ENCODE results near the gene HOXD10. TPM values are rescaled to one million over a fixed set of nuclear protein-coding genes. Genes with fewer than 3 reads are reported as not detected.

Gene HOXD10
- polyA plus RNA-seq, 12 donors: 0.33 to 21.6 (median 3.4) TPM; not detected in 3

DNA sequence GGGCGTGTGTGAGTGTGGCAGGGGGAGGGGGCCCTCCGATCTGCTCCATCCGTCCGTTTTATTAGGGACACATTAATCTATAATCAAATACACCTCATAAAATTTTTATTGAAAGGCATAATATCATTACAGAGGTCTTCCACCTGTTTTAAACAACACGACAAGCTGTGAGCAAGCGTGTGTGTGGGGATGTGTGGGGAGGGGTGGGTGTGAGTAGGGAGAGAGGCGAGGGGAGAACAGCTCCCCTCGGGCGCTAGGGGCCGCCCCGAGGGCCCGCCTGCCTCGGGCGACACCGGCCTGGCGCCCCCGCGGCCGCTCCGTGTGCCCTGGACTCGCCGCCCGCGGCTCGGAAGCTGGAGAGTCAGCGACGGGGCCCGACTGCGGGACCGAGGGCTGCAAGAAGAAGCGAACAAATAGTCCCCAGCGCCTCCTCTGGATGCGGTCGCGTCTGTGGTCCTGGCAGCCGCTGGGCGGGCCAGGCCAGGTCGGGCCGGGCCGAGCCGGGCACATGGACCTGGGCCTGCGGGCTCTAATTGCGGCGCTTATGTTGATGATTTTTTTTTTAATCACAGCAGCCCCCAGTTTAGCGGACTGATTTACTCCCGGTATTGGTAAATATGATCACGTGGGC lies 5.6 kb downstream of the HOXD10 start:
- no peak for DNase-seq

DNA sequence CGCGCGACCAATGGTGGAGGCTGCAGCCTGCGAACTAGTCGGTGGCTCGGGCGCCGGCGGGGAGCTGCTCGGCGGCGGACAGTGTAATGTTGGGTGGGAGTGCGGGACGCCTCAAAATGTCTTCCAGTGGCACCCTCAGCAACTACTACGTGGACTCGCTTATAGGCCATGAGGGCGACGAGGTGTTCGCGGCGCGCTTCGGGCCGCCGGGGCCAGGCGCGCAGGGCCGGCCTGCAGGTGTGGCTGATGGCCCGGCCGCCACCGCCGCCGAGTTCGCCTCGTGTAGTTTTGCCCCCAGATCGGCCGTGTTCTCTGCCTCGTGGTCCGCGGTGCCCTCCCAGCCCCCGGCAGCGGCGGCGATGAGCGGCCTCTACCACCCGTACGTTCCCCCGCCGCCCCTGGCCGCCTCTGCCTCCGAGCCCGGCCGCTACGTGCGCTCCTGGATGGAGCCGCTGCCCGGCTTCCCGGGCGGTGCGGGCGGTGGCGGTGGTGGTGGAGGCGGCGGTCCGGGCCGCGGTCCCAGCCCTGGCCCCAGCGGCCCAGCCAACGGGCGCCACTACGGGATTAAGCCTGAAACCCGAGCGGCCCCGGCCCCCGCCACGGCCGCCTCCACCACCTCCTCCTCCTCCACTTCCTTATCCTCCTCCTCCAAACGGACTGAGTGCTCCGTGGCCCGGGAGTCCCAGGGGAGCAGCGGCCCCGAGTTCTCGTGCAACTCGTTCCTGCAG lies 6.3 kb downstream of the HOXD10 start, which contains the start of gene HOXD9:
HOXD9 (plus strand) TSS at position 37 of the 728 bp plus-strand sequence; CDS start at position 87, 50 bp downstream.
- DNase-seq: peak; percentile 84

DNA sequence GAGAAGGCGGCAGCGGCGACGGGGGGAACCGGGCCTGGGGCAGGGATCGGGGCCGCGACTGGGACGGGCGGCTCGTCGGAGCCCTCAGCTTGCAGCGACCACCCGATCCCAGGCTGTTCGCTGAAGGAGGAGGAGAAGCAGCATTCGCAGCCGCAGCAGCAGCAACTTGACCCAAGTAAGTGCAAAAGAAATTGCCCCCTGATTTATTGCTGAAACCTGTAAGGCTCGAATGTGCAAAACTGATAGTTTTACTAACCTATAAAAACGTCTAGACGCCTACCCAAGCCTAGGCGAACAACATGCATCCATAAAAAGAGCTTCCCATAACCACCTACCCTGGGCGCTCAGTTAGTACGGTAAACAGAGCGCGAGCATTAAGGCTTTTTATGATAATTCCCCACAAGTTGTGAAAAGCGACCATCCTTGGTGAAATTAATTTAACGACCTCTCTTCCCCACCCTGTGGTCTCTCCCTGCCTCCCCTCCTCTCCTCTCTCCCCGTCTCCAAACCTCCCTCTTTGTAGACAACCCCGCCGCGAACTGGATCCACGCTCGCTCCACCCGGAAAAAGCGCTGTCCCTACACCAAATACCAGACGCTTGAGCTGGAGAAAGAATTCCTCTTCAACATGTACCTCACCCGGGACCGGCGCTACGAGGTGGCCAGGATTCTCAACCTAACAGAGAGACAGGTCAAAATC lies 7.0 kb downstream of the HOXD10 start:
- no peak for DNase-seq

DNA sequence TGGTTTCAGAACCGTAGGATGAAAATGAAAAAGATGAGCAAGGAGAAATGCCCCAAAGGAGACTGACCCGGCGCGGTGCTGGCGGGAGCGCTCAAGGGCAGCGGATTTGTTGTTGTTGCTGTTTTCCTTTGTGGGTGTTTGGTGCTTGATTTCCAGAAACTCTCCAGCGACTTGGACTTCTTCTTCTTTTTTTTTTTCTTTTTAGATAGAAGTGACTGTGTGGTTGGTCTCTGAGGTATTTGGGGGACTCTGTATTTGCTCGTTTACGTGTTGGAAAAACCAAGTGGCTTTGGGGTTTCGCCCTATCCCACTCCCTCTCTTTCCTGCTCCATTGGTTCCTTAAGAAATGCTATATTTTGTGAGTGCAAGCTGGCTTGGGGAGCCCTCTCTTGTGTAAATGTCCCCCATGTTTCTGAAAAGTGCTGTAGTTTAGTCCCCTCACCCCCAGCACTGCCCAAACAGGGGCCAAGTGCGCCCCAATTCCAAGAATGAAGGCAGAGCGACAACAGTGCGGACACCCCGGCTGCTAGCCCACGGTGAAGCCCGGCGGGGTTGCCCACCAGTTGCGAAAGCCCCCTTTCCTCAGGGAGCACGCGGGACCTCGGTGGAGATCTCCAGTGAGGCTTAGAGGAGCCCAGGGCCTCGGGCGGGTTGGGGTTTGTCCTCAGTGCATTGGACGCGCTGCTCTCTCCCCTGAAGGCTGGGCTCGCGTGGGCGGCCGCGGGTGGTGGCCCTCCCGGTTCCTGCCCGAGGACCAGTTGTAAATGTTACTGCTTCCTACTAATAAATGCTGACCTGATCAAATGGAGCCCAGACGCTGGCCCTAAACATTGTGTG lies 7.8 kb downstream of the HOXD10 start:
- no peak for DNase-seq

DNA sequence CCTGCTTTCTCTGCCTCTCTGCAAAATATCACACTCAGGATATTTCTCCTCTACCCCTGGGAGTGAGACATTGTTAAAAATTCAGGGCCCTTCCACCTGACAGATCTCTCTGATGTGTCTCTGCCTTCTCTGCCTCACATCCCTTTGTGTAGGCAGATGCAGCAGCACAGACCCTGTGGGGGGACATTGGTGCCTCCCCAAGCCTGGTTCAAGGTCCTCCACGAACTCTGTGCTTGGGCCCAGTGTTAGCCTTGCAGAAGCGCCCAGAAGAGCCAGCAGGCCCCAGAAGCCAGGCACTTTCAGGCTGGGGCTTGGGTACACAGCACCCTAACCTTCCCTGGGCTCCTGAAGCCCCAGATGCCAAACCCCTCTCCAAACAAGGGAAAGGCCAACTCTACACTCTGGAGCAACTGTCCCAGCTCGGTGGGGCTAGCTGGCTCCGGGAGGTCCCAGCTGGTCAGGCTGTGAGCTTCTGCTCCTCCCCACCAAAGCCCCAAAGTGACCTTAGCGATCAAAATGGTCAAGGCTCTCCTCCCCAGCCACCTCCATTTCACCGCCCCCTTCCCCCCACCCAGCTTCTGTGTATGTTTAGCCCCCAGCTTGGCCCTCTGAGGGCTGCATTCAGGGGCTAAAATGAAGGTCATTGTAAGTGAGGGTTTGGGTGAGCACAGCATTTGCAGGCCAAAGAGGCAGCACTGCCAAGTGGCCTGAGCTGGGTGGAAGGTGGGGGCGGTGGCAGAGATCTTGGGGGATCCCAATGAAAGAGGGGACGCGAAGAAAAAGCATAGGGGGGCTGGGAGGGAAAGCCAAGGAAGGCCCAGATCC lies 8.6 kb downstream of the HOXD10 start:
- DNase-seq: no peak

DNA sequence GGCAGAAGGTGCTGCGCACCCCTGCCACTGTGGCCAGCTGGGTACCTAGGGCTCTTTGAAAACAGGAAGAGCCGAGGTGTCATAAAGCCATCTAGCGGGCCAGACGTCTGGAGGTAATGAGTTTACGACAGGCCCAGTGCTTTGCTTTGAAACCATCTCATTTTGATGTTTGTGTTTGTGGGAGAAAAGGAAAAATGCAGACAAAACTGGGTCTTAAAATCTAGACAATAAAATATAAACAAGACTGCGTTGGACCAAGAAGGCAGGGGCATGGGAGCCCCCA lies 9.1 kb downstream of the HOXD10 start:
- DNase-seq: no peak

DNA sequence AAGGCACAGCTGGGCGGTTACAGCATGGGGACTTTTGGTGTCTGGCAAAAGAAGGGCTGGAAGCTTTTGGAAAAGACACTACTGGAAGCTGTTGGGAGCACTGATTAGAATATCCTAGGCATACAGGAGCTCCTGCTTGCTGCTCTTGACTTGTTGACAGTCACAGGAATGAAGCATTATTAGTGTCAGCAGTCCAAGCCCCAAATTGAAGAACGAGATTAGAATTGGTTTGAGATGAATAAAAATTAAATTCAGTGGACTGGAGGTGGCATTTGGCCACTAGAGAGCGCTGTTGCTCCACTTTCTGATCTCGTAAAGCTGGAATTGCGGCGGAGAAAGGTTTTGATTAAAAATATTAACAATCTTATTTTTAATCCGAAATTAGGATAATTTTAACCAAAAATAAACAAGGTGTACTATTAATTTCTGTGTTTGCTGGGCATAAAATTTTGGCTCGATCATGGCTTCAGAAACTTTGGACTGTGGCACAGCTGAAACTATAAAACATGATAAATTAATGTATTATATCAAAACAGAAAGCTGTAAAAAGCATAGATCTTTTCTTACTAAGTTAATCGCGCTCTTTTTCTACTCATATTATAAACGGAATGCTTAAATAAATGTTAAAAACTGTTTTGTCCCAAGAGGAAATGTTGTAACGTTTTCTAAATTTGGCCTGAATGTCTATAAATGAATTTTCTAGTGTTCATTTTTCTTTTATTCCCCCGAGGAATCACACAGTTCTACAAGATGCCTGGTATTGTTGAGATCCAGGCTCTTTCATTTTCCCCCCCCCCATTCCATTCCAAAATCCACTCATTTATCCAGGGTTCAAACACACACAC lies 10.6 kb downstream of the HOXD10 start:
- peak; percentile 87 for DNase-seq

DNA sequence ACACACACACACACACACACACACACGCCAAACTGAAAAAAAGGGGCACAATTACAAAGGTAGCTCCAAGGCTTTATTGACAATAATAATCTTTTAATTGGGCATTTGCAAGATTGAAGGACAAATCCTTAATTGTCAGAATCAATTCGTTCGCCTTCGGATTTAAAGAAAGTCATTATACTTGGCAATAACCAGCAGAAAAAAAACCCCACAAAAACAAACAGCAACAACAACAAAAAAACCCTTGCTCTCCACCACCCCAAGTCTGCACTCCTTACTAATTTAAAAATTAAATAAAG lies 11.1 kb downstream of the HOXD10 start:
- DNase-seq: peak; percentile 15

DNA sequence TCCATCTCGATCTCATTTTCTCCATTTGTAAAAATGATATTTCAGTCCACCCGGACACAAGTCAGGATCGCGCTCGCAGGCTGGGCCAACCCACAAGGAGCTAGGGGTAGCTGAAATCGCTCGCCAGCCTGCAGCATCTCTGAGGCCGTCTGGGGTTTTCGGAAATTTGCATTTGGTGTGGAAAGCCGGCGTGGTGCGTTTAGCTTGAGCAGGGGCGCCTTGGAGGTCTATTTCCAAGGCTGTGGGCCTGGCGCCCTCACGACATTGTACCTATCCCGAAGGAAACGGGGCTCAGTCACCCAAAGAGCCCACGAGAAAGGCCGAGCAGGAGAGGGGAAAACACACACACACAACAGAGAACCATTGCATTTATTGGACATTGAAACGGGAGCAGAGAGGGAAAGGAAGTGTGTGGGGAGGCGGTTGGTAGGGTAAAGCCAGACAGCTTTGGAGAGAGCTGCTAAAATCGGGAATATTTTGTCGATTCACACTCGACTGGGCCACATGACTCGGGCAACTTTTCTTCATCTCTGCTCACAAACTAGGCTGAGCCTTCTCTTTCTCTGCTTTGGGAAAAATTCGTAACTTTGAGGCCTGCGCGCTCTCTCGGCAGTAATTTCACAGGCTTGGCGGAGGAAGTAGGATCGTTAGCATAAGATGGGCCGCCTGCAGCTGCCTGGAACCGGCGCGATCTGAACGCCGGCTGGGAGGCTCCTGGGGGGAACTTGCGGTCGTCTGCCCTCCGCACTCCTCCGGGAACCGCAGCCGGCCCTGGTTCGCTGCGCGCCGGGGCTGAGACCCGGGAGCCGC lies 11.8 kb downstream of the HOXD10 start:
- DNase-seq: peak; percentile 75

DNA sequence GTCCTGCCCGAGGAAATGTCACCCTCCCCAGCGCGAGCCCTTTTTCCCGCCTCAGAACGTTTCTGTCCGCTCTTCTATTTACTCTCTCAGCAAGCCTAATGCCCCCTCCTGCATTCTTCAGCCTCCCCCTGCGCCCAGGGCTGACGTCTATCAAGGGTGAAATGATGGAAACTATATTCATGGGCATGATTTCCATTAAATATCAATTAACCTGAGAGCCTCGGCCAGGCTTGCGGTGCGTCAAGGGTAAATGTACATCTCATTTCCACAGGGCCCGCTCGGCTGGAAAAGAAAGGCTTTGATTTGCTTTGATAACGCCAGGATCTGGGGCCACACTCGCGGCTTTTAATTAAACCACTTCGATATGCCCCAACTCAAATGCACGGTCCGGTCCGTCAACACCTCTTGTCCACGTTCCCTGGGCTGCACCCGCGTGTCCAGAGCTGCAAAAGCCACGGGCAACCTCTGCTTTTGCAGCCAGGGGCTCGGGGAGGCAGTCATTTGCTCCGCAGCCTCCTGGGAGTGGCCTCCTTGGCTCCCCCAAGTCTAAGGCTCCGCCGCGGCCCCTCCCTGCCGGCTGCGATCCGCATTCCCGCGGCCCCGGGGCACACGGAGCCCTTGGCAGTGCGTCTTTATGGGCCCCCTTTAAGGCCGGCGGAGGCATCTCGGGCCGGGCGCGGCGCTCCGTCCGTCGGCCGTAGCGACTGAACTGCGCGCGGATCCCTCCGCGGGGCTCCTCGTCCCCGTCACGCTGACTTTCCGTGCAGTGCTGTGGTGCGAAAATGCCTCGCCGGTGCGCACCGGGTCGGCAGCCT lies 12.6 kb downstream of the HOXD10 start, which contains the start of gene HOXD8:
HOXD8 (plus strand) TSS at position 724 of the 815 bp plus-strand sequence. CDS start 662 bp downstream, outside the sequence.
- DNase-seq: peak; percentile 89

DNA sequence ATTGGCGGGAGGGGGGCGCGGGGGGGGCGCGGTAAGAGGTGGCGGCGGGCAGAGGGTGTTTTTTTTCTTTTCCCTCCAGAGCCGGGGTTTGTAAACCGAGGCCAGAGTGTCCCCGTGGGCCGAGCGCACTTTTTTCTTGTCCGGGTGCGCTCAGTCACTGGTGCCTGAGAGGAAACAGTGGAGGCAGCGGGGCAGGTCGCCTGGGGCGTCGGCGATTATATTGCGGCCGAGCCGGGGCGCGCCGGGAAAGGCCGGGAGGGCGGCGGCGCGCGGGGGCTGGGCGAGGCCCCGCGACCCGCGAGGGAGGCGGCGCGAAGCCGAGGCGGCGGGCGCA lies 13.2 kb downstream of the HOXD10 start:
- no peak for DNase-seq

DNA sequence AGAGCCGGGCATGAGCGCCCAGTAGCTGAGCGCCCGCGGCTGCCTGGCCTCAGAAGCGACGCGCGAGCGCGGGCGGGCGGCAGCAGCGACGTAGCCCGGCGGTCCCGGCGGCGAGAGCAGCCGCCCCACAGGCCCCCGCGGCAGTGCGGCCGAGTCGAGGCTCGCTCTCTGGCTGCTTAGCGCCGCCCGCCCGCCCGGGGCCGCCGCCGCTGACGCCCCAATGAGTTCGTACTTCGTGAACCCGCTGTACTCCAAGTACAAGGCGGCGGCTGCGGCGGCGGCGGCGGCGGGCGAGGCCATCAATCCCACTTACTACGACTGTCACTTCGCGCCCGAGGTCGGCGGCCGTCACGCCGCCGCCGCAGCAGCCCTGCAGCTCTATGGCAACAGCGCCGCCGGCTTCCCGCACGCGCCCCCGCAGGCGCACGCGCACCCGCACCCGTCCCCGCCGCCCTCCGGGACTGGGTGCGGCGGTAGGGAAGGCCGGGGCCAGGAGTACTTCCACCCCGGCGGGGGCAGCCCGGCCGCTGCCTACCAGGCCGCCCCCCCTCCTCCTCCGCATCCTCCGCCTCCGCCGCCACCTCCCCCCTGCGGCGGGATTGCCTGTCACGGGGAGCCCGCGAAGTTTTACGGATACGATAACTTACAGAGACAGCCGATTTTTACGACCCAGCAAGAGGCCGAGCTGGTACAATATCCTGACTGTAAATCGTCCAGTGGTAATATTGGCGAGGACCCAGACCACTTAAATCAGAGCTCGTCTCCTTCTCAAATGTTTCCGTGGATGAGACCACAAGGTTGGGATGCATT lies 13.8 kb downstream of the HOXD10 start:
- no peak for DNase-seq

DNA sequence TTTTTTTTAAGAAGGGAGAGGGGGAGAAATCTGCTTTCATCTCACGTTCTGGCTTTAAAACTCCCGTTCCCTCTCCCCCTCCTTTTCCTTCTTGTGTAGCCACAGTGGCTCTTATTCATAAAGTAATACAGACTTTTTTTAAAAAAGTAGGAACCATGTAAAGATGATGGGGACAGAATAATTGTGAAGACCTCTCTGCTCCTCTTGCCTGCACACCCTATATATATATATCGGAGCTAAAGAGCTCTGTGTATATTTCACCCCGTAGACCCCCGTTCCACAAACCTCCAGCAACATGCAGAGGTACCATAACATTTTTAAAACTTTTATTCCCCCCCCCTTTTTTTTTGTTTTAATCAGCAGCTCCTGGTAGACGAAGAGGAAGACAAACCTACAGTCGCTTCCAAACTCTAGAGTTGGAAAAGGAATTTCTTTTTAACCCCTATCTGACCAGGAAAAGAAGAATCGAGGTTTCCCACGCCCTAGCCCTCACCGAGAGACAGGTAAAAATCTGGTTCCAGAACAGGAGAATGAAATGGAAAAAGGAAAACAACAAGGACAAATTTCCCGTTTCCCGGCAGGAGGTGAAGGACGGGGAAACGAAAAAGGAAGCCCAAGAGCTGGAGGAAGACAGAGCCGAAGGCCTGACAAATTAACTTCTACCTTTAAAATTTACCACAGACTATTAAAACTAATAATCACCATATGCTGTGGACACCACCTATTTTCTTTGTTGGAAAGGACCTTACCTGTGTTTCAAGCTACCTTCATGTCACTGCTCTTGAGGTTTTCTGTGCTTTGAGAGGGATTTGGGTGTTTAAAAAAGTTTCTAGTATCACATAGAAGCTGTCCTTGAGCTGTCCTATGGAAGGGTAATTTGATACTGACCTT lies 14.6 kb downstream of the HOXD10 start:
- no peak for DNase-seq

DNA sequence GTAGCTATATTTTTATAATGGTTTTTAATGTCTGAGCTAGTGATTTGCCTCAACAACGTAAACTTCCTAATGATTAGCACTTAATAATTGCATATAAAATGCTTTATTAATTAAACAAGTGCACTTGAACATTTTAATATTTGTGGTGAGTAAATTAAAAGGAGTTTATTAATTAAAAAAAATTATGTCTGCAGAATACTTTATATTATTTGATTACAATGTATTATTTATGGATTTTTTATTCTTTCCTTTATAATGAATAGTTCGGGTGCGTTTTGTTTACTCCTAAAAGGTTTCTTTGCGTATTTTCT lies 15.2 kb downstream of the HOXD10 start:
- DNase-seq: no peak

DNA sequence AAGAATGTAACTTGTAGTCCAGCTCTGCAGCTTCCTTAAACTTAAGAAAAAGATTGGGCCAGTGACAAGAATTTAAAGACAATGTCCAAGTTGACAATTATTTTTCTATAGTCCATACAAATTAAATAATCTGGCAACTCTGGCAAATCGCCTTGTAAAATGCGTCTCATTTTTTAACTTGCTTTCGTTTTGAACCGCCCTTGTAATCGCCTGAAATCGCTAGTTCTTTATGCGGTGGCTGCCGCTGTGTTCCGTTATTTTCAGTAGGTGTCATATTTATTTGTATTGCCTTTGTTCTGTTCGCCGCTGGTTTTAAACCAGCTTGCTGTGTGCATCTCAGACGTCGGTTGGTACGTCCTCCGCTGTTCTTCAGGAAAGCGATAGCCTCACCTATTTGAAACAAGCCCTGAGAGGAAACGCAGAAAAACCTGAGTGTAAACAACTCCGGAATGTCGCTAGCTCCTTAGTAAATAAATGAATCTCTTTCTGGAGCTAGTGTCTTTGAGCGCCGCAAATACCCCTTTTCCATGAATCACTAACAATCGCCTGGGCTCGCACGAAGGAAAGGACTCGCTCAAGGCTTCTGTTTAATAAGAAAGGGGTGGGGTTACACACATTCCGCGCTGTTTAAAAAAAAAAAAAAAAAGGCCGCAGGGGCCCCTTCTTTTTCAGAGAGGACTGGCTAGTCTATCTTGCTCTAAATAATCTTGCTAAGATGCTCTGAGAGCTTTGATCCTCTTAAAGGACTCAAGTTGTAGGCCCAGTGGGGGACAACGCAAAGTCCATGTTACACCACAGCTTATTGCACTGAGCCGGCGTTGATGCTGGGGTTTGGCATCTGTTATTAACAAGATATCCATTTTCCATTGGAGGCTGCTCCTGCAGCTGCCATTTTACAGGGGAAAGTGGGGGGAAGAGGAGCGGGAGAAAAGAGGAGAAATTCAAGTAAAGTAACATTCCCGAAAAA lies 15.9 kb downstream of the HOXD10 start:
- no peak for DNase-seq

DNA sequence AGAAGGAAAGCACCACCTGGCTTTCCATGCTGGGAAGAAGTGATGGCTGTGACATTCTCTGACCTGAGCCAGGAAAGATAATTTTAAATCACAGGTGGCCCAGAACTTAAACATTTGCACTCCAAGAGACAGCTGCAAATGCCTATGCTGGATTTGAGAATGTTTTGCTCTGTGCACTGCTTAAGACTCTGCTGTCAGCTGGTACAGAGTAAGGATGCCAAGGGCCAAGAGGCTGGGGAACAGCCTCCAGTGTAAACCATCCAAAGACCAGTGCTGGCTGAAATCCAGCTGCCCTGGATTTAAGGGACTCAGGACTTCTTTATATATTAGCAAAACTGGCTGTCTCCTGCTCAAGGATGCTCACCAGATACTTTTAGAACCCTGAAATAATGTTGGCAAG lies 16.8 kb downstream of the HOXD10 start:
- DNase-seq: no peak

All from muscle of arm (tissue), 12 donors.